GM20000 (cell line): Measurements from ENCODE around the gene ELF5.

Experiments
- DNase-seq: peaks from one replicate; pipeline ENCODE4 v3.0.0; 2012; ENCODE audit warnings: low spot score
- TF ChIP-seq, protein P1 (sequence below): IDR thresholded peaks from 2 replicates; pipeline ENCODE4 v1.5.1; 2012; ENCODE audit warnings: mild to moderate bottlenecking, control low read depth; ENCODE audit errors: extremely low read depth, missing control alignments

Gene ELF5

DNA sequence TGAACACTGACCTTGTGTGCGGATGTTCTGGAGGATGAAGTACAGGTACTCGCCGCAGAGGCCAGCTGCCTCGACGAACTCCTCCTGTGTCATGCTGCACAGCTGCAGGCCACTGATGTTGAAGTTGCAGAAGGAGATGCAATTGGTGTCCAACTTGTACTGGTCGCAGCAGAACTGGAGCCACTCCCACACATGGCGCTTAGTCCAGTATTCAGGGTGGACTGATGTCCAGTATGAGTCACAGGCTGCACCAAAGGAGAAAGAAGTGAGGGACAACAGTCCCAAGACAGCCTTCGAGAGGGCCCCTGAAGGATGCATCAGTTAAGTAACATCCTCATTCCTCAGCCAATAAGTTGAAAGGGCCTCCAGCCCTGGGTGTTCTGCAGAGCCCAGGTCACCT lies 20.1 kb downstream of the ELF5 start:
- TF ChIP-seq, protein P1, sequence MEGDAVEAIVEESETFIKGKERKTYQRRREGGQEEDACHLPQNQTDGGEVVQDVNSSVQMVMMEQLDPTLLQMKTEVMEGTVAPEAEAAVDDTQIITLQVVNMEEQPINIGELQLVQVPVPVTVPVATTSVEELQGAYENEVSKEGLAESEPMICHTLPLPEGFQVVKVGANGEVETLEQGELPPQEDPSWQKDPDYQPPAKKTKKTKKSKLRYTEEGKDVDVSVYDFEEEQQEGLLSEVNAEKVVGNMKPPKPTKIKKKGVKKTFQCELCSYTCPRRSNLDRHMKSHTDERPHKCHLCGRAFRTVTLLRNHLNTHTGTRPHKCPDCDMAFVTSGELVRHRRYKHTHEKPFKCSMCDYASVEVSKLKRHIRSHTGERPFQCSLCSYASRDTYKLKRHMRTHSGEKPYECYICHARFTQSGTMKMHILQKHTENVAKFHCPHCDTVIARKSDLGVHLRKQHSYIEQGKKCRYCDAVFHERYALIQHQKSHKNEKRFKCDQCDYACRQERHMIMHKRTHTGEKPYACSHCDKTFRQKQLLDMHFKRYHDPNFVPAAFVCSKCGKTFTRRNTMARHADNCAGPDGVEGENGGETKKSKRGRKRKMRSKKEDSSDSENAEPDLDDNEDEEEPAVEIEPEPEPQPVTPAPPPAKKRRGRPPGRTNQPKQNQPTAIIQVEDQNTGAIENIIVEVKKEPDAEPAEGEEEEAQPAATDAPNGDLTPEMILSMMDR = no peak
- no peak for DNase-seq

GRCh38 chr11:34492806-34493414 lies 20.7 kb downstream of the ELF5 start:
- TF ChIP-seq, protein P1 = peak; percentile 75
- peak; percentile 69 for DNase-seq

GRCh38 chr11:34490304-34490703 lies 23.3 kb downstream of the ELF5 start:
- TF ChIP-seq, protein P1 = no peak
- no peak for DNase-seq

DNA sequence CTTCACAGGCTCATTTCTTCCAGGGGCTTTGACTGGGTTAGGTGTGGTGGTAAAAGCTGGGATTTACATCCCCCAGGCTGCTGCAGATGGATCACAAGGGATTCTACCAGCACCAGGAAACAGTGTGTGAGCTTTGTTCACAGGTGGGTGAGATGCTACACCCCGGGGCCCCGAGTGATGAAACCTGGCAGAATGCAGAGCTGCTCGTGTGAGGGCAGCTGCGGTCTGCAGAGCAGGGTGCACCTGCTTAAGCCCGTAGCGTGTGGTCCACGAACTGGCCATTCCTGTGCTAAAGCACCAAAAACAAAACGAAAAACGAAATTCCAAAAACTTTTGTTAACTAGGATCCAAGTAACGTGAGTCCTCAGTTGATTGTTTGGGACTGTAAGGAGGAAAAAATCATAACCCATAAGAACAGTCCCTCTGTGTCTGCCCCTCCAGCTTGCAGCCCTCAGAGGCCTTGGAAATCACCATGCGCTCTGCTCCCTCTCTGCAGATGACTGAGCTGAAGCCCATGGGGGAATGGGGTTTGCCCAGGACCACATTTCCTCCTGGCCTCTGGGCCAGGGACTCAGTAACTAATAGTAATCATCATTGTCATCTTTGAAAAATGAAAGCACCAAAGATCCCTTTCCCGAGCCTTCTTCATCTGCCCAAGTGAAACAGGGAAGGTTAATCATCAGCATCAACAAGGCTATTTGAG lies 24.6 kb downstream of the ELF5 start:
- TF ChIP-seq, protein P1 = no peak
- no peak for DNase-seq

DNA sequence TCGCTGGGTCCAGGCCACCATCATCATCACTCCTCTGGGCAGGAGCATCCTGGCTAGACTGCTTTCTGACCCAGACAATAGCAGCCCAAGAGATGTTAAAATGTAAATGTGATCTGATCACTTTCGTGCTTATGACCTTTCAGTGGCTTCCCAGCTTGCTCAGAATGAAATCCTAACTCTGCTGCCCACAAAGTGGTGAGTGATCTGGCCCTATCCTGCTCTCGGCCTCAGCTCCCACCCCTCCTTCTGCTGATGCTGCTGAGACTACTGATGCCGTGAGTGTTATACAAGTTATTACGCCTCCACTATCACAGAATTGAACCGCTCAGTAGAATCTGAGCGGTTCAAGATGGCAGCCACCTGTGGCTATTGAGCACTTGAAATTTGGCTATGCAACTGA lies 26.2 kb downstream of the ELF5 start:
- no peak for DNase-seq
- TF ChIP-seq, protein P1 = no peak

DNA sequence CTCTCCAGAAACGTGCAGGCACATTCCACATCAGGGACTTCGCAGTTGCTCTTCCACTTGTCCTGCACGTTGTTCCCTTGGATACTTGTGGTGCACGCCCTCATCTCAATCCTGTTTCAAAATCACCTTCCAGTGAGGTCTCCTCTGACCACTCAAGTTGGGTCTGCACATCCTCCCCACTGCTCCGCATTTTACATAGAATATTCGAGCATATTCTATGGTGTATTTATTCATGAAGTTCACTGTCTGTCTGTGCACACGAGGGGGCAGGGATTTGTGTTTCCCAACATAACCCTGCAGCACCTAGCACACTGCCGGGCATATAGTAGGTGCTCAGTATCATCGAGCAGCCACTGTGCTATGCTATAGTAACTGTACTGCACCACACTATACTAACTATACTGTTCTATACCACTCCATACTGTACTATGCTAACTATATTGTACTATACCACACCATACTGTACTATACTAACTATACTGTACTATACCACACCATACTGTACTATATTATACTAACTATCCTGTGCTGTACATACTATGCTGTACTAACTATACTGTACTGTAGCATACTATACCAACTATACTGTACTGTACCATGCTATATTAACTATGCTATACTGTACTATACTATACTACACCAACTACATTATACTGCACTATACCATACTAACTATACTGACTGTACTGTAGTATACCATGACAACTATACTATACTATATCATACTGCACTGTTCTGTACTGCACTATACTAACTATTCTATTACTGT lies 30.3 kb downstream of the ELF5 start:
- TF ChIP-seq, protein P1 = no peak

GRCh38 chr11:34481307-34481706 lies 32.3 kb downstream of the ELF5 start:
- no peak for DNase-seq
- TF ChIP-seq, protein P1 = no peak

More for the DNA sequence above, 30.3 kb downstream of the ELF5 start:
- DNase-seq = no peak
